Measurements from ENCODE around the gene AMPH. TPM values are rescaled to one million over a fixed set of nuclear protein-coding genes. Genes with fewer than 3 reads are reported as not detected.

Gene AMPH
- total RNA-seq (2021) (8.9 to 10.0 TPM (median 9.0 TPM) in 3 replicates), Bru-seq, nascent RNA (percentile 44 among the genes with signal in this experiment)
- long read RNA-seq, experiment 1, transcript AMPH-201 (20 exons, 3,145 nt): major isoform, 7 of 16 reads
- long read RNA-seq, experiment 1, partial matches to known transcripts: 2 of 16 reads
- long read RNA-seq, experiment 1, other reads (novel, unspliced or antisense): 7 of 16 reads
- long read RNA-seq, experiment 2, partial matches to known transcripts: 1 of 7 reads
- long read RNA-seq, experiment 2, other reads (novel, unspliced or antisense): 5 of 7 reads
- long read RNA-seq, experiment 3, partial matches to known transcripts: 0 of 2 reads
- long read RNA-seq, experiment 3, other reads (novel, unspliced or antisense): 1 of 2 reads

DNA sequence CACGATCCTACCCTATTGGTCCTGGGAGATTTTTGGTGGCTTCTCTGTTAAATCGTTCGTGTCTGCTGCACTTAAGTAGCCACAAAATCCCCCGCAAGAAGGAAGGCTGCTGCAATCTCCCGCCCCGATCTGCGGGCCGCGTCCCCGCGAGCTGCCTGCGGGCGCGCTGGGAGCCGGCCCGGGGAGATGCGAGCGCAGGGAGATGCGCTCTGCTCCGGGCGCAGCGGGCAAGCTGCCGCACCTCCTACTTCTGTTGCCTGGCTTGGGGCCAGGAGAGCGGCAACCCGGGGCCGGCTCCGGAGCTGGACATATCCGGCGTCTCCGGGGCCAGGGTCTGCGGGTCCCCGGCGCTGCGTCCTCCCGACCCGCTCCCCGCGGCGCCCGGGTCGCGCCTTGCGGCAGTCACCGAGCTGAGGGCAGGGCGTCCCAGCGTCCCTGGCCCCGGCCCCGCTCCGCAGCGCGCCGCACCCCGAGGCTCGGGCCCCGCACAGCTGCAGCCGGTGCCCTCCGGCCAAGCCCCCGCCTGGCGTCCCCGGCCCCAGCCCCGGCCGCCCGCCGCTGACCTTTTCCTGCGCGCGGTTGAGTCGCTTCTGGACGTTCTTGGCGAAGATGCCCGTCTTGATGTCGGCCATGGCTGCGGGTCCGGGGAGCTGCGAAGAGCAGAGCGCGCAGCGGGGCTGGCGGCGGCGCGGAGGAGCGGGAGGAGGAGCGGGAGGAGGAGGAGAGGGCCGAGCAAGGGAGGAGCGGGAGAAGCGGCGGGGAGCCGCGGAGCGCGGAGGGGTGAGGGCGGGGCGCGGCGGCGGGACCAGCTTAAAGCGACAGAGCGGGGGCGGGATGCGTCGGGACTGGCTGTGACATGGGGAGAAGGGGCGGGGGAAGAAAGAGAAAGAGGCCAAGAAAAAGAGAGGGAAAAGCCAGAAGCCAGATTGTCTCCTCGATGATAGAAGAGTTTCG, at the start of gene AMPH:
TSS of gene AMPH (minus strand) at position 654 of the 954 bp plus-strand sequence. CDS start at position 632, 22 bp downstream.
- DNase-seq (ENCODE audit: low spot score): peak; percentile 84
- POLR2A ChIA-PET: interaction anchor here (0.7 kb wide), 1 partner anchor 206 kb away, joined by 3 read pairs; no protein-coding TSS in a partner anchor
- peaks cover 13% of the 10 kb centered on the region for H3K4me1 Mint-ChIP-seq
- peak within 1 kb of the TSS; percentile 69 for H3K4me3 Mint-ChIP-seq
- peak; percentile 87 for ATAC-seq
- H3K27me3 Mint-ChIP-seq (ENCODE audit: low read depth): peaks cover 51% of the 10 kb centered on the region
- H3K27ac Mint-ChIP-seq: no peak within 1 kb of the TSS
- CTCF ChIA-PET: interaction anchor here (0.6 to 2.7 kb wide), 12 partner anchors 24 to 451 kb away, joined by 3 to 15 read pairs (median 3); no protein-coding TSS in a partner anchor
- H3K36me3 Mint-ChIP-seq: no peaks in the 10 kb centered on the region
- peaks cover under 1% of the 10 kb centered on the region; the same call in 1 of the 2 replicates for H3K9me3 Mint-ChIP-seq
- TF ChIP-seq ZNF232 (CRISPR knock-in tag; IDR thresholded peaks at IDR 0.05): no peak
- TF ChIP-seq, protein P1, sequence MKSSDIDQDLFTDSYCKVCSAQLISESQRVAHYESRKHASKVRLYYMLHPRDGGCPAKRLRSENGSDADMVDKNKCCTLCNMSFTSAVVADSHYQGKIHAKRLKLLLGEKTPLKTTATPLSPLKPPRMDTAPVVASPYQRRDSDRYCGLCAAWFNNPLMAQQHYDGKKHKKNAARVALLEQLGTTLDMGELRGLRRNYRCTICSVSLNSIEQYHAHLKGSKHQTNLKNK (CRISPR knock-in tag; IDR thresholded peaks at IDR 0.05): no peak
- TF ChIP-seq, protein P2, sequence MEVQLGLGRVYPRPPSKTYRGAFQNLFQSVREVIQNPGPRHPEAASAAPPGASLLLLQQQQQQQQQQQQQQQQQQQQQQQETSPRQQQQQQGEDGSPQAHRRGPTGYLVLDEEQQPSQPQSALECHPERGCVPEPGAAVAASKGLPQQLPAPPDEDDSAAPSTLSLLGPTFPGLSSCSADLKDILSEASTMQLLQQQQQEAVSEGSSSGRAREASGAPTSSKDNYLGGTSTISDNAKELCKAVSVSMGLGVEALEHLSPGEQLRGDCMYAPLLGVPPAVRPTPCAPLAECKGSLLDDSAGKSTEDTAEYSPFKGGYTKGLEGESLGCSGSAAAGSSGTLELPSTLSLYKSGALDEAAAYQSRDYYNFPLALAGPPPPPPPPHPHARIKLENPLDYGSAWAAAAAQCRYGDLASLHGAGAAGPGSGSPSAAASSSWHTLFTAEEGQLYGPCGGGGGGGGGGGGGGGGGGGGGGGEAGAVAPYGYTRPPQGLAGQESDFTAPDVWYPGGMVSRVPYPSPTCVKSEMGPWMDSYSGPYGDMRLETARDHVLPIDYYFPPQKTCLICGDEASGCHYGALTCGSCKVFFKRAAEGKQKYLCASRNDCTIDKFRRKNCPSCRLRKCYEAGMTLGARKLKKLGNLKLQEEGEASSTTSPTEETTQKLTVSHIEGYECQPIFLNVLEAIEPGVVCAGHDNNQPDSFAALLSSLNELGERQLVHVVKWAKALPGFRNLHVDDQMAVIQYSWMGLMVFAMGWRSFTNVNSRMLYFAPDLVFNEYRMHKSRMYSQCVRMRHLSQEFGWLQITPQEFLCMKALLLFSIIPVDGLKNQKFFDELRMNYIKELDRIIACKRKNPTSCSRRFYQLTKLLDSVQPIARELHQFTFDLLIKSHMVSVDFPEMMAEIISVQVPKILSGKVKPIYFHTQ (CRISPR knock-in tag; IDR thresholded peaks at IDR 0.05): no peak
- TF ChIP-seq PRRX2 (CRISPR knock-in tag; IDR thresholded peaks at IDR 0.05): 0 out of 2 replicates have a peak, but pooled peaks have one; percentile 38
- TF ChIP-seq ZNF263 (CRISPR knock-in tag; IDR thresholded peaks at IDR 0.05; ENCODE audit: low read depth): peak; percentile 100
- TF ChIP-seq ELF4 (CRISPR knock-in tag; IDR thresholded peaks at IDR 0.05; ENCODE audit: low read depth): peak; percentile 97; the same call in 1 of the 2 replicates
- TF ChIP-seq, protein P3, sequence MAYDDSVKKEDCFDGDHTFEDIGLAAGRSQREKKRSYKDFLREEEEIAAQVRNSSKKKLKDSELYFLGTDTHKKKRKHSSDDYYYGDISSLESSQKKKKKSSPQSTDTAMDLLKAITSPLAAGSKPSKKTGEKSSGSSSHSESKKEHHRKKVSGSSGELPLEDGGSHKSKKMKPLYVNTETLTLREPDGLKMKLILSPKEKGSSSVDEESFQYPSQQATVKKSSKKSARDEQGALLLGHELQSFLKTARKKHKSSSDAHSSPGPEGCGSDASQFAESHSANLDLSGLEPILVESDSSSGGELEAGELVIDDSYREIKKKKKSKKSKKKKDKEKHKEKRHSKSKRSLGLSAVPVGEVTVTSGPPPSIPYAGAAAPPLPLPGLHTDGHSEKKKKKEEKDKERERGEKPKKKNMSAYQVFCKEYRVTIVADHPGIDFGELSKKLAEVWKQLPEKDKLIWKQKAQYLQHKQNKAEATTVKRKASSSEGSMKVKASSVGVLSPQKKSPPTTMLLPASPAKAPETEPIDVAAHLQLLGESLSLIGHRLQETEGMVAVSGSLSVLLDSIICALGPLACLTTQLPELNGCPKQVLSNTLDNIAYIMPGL (CRISPR knock-in tag; IDR thresholded peaks at IDR 0.05): peak; percentile 62
- TF ChIP-seq, protein P4, sequence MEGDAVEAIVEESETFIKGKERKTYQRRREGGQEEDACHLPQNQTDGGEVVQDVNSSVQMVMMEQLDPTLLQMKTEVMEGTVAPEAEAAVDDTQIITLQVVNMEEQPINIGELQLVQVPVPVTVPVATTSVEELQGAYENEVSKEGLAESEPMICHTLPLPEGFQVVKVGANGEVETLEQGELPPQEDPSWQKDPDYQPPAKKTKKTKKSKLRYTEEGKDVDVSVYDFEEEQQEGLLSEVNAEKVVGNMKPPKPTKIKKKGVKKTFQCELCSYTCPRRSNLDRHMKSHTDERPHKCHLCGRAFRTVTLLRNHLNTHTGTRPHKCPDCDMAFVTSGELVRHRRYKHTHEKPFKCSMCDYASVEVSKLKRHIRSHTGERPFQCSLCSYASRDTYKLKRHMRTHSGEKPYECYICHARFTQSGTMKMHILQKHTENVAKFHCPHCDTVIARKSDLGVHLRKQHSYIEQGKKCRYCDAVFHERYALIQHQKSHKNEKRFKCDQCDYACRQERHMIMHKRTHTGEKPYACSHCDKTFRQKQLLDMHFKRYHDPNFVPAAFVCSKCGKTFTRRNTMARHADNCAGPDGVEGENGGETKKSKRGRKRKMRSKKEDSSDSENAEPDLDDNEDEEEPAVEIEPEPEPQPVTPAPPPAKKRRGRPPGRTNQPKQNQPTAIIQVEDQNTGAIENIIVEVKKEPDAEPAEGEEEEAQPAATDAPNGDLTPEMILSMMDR (IDR thresholded peaks at IDR 0.05): no peak
- TF ChIP-seq, protein P5, sequence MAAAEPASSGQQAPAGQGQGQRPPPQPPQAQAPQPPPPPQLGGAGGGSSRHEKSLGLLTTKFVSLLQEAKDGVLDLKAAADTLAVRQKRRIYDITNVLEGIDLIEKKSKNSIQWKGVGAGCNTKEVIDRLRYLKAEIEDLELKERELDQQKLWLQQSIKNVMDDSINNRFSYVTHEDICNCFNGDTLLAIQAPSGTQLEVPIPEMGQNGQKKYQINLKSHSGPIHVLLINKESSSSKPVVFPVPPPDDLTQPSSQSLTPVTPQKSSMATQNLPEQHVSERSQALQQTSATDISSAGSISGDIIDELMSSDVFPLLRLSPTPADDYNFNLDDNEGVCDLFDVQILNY (CRISPR knock-in tag; IDR thresholded peaks at IDR 0.05): peak; percentile 67
- no peak for TF ChIP-seq MYBL2 (CRISPR knock-in tag; IDR thresholded peaks at IDR 0.05)
- TF ChIP-seq, protein P6, sequence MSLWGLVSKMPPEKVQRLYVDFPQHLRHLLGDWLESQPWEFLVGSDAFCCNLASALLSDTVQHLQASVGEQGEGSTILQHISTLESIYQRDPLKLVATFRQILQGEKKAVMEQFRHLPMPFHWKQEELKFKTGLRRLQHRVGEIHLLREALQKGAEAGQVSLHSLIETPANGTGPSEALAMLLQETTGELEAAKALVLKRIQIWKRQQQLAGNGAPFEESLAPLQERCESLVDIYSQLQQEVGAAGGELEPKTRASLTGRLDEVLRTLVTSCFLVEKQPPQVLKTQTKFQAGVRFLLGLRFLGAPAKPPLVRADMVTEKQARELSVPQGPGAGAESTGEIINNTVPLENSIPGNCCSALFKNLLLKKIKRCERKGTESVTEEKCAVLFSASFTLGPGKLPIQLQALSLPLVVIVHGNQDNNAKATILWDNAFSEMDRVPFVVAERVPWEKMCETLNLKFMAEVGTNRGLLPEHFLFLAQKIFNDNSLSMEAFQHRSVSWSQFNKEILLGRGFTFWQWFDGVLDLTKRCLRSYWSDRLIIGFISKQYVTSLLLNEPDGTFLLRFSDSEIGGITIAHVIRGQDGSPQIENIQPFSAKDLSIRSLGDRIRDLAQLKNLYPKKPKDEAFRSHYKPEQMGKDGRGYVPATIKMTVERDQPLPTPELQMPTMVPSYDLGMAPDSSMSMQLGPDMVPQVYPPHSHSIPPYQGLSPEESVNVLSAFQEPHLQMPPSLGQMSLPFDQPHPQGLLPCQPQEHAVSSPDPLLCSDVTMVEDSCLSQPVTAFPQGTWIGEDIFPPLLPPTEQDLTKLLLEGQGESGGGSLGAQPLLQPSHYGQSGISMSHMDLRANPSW (CRISPR knock-in tag; conservative IDR thresholded peaks at IDR 0.05; ENCODE audit: low read depth): no peak
- no peak for TF ChIP-seq ZNF423 (CRISPR knock-in tag; IDR thresholded peaks at IDR 0.05)
- TF ChIP-seq ESRRA (CRISPR knock-in tag; IDR thresholded peaks at IDR 0.05; ENCODE audit: borderline replicate concordance): peak; percentile 71; the same call in 1 of the 2 replicates
- no peak for TF ChIP-seq FOXJ3 (CRISPR knock-in tag; IDR thresholded peaks at IDR 0.05; ENCODE audit: borderline replicate concordance)
- TF ChIP-seq, protein P7, sequence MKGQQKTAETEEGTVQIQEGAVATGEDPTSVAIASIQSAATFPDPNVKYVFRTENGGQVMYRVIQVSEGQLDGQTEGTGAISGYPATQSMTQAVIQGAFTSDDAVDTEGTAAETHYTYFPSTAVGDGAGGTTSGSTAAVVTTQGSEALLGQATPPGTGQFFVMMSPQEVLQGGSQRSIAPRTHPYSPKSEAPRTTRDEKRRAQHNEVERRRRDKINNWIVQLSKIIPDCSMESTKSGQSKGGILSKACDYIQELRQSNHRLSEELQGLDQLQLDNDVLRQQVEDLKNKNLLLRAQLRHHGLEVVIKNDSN (CRISPR knock-in tag; IDR thresholded peaks at IDR 0.05): no peak
- TF ChIP-seq, protein P8, sequence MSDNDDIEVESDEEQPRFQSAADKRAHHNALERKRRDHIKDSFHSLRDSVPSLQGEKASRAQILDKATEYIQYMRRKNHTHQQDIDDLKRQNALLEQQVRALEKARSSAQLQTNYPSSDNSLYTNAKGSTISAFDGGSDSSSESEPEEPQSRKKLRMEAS (CRISPR knock-in tag; IDR thresholded peaks at IDR 0.05): peak; percentile 64; the same call in 1 of the 2 replicates
- TF ChIP-seq TEAD1 (CRISPR knock-in tag; IDR thresholded peaks at IDR 0.05): peak; percentile 43; the same call in 1 of the 2 replicates
- TF ChIP-seq FOXP1 (CRISPR knock-in tag; IDR thresholded peaks at IDR 0.05; ENCODE audit: borderline replicate concordance): peak; percentile 21; the same call in 1 of the 2 replicates
